Activated CD4-positive, alpha-beta T cell treated with anti-CD3 and anti-CD28 coated beads for 4 hours (primary cell): ENCODE data around the gene IRF5.

Experiments
- DNase-seq, 2 donors: peaks; one replicate each; pipeline ENCODE4 v3.0.0-alpha.2; 2020

IRF5 gene

DNA sequence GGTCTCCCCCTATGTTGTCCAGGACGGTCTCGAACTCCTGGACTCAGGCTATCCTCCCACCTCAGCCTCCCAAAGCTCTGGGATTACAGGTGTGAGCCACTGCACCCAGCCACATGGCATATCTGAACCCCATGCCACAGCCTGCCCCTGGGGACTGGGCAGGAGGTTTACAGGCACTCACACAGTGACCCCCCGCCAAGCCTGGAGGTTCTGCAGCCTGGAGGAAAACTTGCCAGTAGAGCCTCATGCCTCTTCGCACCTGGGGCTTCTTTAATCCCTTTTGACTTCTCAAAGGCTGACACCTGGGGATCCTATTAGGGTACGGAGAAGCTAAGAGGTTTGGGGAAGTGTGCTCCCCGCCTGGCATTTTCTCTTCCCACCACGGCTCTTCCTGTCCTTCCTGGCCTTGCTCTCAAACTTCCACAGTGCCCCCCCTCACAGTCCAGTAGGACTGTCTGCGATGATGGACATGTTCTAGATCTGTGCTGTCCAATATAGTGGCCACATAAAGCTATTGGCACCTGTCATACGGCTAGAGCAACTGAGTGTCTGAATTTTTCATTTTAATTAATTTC is 15.8 kb upstream of the IRF5 start:
- DNase-seq, result no peak

DNA sequence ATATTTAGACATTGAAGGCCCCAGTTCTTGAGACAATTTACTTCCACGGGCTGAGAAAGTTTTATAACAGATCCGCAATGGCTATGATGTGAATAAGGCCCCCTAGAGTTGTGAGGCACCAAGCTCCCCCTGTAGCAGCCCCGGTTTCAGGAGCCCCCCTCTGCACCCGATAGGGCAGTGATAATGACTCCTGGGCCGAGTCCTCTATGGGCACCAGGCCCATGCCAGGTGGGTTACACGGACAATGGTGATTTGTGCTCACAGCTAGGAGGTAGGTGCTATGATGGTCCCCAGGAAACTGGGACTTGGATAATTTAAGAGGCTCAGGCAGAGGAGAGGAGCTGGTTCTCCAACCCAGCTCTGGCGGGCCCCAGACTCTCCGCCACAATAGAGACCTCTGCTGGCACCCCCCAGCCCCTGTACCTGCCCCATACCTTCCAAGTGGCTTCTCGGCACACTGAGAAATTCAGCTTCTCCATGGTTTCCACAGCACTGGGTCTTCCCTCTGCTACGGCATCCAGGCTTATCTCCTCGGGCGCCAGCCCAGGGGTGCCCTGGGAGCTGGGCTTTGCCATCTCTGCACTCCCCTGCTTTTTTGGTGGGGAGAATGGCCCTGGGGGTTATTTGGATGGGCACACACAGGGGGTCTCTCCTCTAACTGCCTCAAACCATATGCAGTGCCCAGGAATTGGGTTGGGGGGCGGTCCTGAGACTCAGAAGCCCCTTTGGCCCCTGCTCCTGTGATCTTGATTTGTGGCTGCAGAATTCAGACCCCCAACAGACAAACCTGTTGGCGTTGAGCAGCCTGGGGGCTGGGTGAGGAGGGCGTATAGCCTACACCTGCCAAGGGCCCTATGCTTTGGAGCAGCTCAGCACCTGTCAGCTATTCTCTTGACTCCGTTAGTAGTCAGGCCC is 15.0 kb upstream of the IRF5 start:
- DNase-seq, result no peak

DNA sequence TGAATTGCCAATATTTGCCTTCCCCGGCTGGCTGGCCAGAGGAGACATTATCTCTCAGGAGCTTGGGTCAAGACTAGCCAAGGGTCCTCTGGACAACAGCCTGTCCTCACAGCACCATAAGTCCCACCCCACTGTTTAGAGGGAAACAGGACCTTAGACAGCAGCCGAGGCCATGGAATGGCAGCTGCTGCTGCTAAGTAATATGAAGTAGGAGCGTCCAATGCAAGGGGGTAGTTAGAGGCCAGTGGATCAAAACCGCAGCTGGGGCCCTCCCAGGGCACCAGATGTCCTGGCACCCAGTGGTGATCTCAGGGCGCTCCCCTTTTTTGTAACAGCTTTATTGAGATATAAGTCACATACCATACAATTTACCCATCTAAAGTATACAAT is 14.3 kb upstream of the IRF5 start:
- DNase-seq, result no peak

DNA sequence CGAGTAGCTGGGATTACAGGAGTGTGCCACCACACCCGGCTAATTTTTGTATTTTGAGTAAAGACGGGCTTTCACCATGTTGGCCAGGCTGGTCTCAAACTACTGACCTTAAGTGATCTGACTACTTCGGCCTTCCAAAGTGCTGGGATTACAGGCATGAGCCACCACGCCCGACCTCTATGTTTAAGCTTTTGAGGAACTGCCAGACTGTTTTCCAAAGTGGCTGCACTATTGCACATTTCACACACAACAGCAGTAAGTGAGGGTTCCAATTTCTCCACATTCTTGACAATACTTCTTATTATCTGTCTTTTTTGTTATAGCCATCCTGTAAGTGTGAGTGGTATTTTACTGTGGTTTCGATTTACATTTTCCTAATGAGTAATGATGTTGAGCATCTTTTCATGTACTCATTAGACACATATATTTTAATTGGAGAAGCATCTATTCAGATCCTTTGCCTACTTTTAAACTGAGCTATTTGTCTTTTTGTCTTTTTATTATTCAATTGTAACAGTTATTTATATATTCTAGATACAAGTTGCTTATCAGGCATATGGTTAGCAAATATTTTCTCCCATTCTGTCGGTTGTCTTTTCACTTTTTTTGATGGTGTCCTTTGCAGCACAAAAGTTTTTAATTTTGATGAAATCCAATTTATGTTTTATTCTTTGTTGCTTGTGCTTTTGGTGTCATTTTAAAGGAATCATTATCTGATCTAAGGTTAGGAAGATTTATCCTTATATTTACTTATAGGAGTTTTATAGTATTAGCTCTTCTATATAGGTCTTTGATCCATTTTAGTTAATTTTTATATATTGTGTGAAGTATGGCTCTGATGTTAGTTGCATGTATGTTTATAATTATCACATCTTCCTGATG is 12.8 kb upstream of the IRF5 start:
- no peak for DNase-seq

DNA sequence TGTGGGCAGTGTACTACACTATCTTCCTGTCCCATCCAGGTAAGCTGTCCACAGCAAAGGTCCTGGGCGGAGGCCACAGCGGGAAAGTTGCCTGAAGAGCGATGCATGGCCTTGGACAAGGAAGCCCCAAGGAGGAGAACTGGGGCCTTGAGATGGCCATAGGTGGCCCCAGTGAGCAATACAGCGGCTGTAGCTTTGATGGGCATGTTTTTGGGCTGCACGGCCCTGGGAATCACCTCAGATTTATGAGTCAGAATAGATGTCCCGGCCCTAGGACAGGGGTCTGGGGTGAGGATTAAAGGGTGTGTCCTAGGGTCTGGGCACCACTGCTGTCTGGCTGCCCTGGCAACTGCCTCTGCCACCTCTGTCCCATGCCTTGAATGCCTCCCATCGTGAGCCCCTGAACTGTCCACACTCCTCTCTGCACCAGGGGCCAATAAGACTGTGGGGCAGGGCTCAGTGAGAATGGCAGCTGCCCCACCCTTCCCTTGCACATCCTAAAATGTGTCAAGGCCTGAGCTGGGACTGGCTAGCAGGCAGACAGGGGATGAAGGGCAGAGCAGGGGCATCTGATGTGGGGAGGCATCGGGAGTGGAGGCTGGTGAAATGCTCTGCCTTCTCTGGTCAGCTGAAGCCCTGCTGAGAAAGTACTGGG is 9.4 kb upstream of the IRF5 start:
- DNase-seq, result no peak

DNA sequence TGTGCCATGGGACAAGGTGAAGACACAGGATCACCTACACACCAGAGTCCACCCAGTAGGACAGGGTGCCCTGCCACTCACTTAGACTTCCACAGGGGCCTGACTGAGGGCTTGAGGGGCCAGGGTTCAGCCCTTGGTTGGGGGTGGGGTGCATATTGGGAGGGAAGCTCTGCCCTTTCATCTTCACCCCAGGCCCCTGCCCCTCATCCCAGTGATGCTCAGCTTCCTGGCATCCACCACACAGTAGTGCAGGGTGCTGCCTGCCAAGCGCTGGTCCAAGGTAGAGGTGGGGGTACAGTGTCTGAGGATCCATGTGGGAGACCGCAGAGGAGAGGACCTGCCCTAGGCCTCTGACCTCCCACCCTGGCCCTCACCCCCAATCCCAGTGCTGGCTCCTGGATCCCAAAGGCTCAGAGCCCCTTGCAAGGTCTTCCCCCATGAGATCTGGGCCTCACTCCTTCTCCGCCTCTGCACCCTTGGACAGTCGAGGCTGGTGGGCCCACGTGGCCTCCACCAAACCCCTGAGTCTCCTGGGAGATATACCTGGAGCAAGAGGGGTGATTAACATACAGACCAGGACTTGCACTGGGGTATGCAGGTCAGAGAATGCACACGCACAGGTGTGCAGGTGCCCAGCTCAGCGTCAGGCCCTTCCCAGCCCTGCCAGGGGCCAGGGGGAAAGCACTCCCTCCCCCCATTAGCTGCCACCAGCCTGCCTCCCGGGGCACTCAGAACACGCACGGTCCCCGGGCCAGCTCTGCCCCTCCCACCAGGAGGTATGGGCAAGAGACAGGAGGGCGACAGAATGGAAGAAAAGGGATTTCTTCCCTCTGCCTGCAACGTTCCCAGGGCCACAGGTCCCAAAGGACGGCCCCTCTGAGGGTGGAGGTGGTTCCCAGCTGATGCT is 8.6 kb upstream of the IRF5 start:
- DNase-seq, result no peak

DNA sequence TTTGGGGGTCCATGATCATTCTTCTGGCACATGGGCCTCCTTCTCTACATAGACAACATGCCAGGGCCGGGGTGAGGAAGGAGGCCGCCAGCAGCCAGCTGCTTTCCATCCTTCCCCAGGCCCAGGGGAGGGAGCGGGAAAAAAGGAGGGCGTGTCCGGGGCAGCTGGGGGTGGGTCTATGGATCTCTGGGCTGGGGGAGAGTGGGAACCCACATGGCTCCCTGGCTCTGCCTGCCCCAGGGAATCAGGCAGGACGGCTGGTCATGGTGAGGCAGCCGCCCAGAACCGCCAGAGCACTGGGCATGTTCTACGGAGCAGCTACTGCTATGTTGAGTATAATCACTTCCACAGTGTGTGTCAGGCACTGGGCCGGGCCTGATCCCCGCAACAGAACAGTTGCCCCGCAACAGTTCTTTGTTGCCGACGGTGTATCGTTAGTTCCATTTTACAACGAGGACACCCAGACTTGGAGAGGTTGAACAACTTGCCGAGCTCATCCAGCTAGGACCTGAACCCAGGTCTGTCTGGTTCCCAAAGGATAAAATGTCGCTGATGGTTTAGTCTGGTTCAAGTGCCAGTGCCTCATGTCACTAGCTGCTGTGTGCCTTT is 6.4 kb upstream of the IRF5 start:
- no peak for DNase-seq

DNA sequence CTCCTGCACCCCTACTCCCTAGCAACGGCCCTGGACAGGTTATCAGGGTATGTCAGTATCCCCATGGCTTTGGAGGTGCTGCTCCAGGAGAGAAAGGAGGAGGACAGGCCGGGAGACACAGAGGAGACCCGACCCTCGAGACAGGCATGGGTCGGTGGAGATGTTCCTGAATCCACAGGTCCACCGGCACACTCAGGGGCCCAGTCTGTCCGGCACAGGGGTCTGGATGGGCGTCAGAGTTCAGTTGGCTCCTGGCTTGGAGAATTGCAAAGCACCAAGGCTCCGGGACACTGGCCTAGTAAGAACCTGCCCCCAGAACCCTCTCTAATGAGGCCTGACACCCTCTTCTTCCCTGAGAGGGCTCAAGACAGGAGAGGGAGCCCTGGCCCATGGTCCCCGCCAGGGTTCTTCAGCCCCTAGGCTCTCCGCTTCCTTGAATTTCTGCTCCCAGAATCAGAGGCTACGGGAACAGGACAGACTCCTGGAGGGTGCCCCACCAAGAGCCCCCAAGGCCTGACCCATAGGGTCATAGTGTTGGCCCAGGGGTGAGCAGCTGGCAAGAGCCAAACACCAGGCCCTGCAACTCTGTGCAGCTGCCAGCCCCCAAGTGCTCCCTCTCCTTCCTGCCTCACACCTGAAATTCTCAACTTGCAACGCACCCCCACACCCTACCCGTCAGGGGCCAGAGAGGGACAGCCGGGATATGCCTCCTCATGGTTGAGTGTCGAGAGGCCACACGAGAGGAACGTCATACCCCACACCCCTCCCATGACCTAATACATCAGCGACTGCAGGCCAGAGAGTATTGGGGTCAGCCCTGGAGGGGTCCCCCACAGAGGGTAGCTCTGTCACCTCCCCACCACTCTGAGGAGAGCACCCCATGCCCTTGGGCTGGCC is 5.5 kb upstream of the IRF5 start:
- DNase-seq, result no peak

DNA sequence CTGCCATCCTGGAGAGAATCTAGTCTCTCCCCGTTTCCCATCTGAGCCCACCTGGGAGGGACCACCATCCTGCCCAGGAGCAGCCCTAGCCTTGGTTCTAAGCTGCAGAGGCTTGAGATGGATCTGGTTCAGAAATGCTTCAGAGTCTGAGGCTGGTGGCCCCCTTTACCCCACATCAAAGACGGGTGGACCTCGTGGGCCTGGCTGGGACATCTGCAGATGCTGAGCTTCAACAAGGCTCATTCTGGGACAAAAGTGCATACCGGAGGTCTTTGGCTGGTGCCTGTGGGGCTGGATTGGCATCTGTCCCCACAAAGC is 4.9 kb upstream of the IRF5 start:
- no peak for DNase-seq

DNA sequence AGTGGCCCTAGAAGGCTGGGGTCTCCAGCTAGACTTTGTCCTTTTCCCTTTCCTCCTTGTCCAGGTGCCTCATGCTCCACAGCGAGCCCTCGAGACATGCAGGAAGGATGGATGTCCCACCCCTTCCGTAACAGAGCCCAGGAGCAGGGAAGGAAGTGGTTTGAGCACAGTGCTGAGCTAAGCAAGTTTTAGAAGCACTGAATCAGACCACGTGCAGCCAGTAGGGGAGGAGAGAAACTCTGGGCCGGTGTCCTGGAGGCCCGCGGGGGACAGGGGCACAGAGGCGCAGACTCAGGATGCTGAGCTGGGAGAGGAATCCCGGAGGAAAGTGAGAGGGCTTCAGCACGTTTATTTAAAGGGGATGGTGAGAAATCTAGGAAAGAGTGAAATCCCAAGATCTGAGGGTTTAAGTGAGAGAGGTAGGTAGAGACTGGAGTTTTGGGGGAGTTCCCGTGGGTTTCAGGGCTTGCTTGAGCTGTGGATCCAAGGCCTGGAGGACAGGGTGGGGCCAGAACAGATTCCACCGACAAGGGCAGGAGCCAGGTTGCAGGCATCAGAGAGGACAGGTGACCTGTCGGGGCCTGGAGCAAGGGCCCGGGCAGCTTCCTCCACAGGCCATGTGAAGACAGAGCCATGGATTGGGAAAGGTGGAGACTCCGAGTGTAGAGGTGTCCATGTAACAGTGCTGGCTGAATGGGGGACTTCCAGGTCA is 4.4 kb upstream of the IRF5 start:
- peak; percentile 32 to 38 for DNase-seq

DNA sequence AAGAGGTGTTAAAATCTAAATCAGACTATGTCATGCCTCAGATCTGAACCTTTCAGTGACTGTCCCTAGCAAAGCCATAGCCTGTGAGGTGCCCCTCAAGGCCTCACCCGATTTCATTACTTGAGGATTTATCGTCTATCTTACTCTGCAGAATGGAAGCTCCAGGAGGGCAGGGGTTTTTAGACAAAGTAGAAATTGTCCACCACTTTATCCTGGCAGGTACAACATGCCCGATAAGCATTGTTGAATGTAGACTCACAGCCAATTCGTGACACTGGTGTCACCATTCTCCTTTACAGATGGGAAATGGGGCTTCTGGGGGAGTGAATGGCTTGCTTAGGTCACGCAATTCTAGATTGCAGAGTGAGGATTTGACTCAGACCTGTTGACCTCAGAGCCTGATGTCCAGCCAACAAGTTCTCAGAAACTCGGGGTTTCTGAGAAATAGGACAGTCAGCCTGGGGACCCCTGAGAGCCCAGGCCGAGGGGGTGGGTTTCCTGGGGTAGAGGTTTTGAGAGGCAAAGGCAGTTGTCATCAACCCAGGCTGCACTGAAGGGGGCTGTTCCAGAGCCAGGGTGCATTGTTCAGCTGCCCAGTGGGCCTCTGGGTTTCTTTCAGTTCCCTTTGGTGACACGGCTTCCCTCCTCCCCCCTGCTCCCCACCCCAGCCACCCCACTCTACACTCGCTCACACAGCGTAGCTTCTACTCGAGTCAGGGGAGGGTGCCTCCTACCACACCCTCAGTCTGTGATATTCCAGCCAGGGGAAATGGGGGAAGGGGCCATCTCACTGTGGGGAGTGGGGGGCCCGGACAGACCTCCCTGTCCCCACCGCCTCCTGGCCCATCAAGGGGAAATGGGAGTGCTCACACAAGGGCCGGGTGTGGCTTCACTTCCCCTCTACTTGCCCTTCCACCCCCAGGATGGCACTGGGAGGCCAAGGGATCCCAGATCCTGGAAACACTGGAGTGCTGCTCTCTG is 3.1 kb upstream of the IRF5 start:
- DNase-seq, result no peak

DNA sequence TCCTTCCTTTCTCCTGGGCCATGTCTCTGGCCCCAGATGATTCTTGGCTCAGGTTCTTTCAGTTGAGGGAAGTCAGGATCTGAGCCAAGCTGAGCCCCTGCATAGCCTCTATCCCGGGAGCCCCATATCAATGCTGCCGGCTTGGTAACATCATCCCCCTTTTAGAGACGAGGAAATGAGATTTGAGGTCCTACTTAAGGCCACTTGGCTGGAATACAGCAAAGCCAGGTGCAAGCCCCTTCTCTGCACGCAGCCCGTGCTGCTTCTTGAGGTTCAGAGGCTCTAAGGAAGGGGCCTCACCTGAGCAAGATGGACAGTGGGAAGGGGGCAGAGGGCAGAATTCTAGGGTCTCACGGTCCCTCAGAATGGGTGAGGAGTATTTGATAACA is 2.4 kb upstream of the IRF5 start:
- DNase-seq, result no peak

DNA sequence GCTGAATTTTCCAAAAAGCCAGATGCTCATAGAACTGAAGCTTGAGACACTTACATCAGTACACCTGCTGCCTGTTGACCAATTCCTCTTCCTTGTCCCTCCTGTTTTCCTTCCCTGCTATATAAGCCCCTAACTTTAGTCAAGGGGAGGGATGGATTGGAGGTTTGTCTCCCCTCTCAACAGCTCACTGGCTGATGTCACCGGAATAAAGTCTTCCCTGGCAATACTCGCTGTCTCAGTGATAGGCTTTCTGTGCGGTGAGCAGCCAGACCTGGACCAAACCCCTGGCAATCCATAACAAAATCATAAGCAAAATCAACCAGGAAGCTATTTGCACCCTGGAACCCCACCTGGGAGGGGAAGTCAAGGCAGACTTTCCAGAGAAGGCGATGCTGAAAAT is 929 bp upstream of the IRF5 start:
- DNase-seq, result no peak

DNA sequence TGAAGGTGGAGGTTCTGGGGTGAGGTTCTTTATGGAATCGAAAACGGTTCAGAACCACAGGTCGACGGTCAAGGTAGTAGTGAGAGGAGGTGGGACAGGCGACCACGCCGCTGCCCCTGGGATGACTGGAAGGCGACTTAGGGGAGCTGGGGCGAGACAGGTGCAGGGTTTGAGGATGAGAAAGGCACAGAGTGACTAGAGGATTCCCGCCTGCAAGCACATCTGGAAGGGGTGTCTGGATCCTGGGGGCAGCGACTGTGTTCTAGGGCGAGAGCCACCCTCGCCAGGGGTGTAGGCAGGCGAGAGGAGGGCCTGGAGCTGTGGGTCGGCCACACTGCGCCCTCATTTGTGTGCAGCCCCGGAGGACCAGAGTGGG is 468 bp upstream of the IRF5 start:
- no peak for DNase-seq

DNA sequence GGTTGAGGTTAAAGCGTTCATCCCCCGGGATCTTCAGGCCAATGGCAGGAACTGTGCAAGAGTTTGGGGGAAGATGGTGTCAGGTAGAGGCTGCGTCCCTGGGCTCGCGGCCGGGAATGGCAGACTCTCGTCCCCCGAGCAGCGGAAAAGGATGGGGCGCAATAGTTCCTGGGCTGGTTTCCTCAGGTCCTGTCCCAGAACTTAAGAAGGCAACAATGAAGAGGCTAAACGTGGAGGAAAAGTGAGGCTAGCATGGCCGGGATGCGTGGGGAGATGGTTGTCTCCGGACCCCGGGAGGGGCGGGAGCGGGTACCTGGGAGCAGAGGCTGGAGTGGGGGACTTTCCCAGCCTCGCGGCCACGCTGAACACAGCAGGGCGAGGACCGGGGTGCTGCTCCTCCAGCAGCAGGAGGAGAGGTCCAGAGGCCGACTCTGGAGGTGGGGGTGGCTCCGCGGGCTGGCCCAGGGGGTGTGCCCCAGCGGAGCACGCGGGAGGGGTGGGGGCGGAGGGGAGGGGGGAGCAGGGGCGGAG is 882 bp downstream of the IRF5 start:
- DNase-seq, result no peak

DNA sequence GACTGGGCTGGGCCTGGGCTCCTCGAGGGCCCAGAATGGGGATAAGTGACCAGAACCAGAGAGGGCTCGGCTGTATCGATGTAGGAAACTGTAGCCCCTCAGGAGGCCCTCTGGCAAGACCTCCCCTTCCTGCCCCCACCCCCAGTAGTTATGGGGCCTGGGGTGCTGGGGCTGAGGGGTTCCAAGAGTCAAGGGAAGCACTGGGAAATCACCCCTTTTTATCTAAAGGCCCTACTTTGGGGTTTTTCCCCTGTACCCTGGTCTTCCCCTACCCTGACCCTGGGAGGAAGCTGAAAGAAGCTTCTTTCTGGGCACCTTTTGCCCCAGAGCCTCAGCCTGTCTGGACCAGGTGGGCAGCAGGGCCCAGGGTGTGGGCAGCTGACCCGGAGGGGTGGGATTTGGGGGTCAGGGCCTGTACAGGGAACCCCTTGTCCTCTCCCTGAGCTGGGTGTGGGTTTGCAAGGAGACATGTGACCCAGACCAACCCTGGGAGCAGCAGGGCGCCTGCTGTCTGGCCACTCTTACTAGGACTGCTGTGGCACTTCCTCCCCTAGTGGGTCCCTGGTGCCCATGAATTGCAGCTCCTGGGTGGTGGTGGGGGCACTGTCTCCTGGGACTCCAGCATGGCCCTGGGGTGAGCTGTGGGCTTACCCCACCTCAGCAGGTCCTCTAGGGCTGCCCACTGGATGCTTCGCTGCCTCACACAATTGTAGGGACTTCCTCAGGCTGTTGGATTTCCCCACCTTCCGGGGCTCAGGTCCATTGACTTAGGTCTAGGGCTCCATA is 1.5 kb downstream of the IRF5 start:
- no peak for DNase-seq

DNA sequence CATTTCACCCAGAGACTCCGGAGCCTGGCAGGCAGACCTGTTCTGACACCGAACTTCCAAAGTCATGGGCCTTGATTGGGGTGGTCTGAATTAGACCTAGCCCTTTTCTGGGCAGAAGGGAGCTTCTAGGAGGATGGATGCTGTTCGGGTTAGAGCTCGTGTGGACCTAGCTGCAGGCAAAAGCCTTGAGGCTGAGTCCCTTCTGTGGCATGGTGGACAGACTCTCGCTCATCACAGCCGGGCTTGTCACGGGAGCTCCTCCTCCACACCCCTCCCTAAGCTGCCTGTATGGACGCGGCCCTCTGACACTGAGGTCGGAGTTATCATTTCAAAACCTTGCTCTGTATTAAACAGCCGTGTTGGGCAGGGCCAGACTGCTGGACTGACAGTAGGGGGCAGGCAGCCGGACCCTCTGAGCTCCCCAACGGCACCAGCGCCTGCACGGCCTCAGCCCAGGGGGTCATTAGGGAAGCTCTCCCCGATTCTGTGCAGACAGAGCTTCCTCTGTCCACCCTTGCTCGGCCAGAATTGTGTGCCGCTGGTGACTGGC is 2.2 kb downstream of the IRF5 start:
- DNase-seq, result no peak
